GM10266 (cell line): ENCODE results near the gene STEAP4.

Source experiments
- DNase-seq: peaks from one replicate; pipeline ENCODE4 v3.0.0; 2012; ENCODE audit errors: extremely low spot score
- TF ChIP-seq, protein P1 (sequence below): IDR thresholded peaks from 2 replicates; pipeline ENCODE4 v1.5.1; 2012; ENCODE audit warnings: mild to moderate bottlenecking, low read depth; ENCODE audit not compliant: control insufficient read depth, insufficient read depth; ENCODE audit errors: missing control alignments

The STEAP4 gene

GRCh38 chr7:88324699-88325098 lies 18.0 kb upstream of the STEAP4 start:
- no peak for DNase-seq
- TF ChIP-seq, protein P1, sequence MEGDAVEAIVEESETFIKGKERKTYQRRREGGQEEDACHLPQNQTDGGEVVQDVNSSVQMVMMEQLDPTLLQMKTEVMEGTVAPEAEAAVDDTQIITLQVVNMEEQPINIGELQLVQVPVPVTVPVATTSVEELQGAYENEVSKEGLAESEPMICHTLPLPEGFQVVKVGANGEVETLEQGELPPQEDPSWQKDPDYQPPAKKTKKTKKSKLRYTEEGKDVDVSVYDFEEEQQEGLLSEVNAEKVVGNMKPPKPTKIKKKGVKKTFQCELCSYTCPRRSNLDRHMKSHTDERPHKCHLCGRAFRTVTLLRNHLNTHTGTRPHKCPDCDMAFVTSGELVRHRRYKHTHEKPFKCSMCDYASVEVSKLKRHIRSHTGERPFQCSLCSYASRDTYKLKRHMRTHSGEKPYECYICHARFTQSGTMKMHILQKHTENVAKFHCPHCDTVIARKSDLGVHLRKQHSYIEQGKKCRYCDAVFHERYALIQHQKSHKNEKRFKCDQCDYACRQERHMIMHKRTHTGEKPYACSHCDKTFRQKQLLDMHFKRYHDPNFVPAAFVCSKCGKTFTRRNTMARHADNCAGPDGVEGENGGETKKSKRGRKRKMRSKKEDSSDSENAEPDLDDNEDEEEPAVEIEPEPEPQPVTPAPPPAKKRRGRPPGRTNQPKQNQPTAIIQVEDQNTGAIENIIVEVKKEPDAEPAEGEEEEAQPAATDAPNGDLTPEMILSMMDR = no peak

- DNase-seq = no peak
- TF ChIP-seq, protein P1 = no peak
Measured at GRCh38 chr7:88322151-88322550, 15.5 kb upstream of the STEAP4 start.

DNA sequence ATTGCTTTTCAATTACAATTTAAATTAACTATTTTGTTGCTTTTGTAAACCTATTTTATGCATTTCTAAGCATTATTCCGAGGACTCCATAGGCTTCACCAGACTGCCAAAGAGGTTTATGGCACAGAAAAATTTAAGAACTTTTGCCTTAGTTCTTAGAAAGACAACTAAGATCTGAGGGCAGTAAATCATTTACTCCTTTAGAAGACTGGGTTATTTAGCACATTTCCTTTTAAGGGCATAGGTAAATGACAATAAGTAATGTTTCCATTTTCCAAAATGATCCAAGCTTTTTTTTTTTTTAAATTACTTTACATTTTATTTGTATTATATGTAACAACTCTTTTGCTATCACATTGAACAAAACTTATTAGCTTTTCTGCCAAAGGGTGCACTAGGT lies 15.0 kb upstream of the STEAP4 start:
- DNase-seq = no peak
- TF ChIP-seq, protein P1 = no peak

DNA sequence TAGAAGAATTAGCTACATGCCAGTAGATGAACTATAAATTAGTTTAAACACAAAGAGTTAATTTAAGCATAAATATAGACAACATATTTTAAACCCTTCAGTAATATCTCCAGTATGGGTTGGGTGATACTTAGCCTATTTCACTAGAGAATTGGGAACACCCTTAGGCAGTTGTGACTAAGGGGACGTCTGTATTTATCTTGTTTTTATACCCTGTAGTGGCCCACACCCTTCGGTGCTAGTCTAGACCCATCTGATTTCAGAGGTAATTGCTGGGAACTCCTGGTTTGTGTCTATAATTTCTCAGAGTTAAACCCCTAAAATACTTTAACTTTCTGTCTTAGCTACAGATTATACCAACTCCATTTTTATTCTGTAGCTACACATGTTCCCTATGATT lies 11.5 kb upstream of the STEAP4 start:
- DNase-seq = no peak
- TF ChIP-seq, protein P1 = no peak

DNA sequence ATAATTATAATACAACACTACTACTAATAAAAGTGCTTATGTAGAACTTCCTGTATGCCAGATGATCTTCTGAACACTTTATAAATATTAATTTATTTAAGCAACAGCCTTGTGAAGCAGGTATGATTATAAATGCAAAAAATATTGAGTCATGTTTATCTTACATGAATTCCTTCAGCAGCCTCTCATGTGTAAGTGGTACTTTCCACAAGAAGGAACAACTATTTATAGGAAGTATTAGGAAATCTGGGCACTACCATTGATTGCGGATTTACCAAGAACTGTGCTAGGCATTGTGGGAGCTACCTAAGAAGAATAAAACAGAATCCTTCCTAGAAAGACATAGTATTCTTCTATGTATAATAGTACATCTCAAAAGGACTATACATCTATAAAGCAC lies 10.7 kb upstream of the STEAP4 start:
- TF ChIP-seq, protein P1 = no peak
- no peak for DNase-seq

- TF ChIP-seq, protein P1 = no peak
- no peak for DNase-seq
Measured at GRCh38 chr7:88316456-88316855, 9.8 kb upstream of the STEAP4 start.

DNA sequence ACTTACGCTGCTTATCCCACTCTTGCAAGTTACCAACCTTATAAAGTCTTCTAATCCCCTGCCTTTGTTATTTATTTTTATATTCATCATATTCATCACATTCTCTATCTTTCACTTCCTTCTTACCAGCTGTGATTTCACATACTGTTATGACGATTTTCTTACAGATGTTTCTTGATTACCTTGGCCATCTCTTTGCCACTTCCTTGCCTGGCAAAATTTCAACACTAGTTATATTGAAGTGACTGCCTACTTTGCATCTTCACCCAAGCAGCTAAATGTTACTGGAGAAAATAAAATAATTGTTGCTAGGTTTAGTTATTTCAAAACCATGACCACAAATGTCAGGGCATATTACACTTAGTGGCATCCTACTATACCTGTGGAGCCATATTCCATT lies 8.8 kb upstream of the STEAP4 start:
- no peak for DNase-seq
- TF ChIP-seq, protein P1 = no peak
